Nephron progenitor cell (in vitro differentiated cells): ENCODE measurements around the gene ZMYM2.

Experiments used
- DNase-seq: peaks from one replicate; pipeline ENCODE4 v3.0.0; 2021
- H3K27ac Mint-ChIP-seq: 2 replicates; pipeline ENCODE4 v1.8.0; 2021; ENCODE audit warnings: mild to moderate bottlenecking, moderate library complexity, mixed read lengths
- H3K27me3 Mint-ChIP-seq: 2 replicates; pipeline ENCODE4 v1.8.0; 2021; ENCODE audit warnings: mild to moderate bottlenecking, low read depth, mixed read lengths; ENCODE audit not compliant: poor library complexity
- H3K36me3 Mint-ChIP-seq: 2 replicates; pipeline ENCODE4 v1.8.0; 2021; ENCODE audit warnings: low read depth, mixed read lengths
- H3K4me1 Mint-ChIP-seq: 2 replicates; pipeline ENCODE4 v1.8.0; 2021; ENCODE audit warnings: mixed read lengths
- H3K4me3 Mint-ChIP-seq: 2 replicates; pipeline ENCODE4 v1.8.0; 2021; ENCODE audit warnings: mild to moderate bottlenecking, moderate library complexity, mixed read lengths
- H3K9me3 Mint-ChIP-seq: 2 replicates; pipeline ENCODE4 v1.8.0; 2021; ENCODE audit warnings: mild to moderate bottlenecking, moderate library complexity, mixed read lengths
- TF ChIP-seq, protein P1 (sequence below): fragments of 200-600 bp; sonication (generic); IDR thresholded peaks from 2 replicates; pipeline ENCODE4 v1.5.0; 2021; ENCODE audit warnings: antibody characterized with exemption

Gene ZMYM2

DNA sequence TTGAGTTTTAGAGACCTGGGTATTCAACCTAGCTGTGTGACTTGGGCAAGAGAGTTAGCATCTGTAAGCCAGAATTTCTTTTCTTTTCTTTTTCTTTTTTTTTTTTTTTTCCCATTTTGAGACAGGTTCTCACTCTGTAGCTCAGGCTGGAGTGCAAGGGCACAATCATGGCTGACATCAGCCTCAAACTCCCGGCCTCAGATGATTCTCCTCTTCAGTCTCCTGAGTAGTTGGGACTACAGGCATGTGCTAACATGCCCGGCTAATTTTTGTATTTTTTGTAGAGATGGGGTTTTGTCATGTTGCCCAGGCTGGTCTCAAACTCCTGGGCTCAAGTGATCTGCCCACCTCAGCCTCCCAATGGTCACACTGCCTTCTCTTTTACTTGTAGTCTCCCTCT is 33.0 kb downstream of the ZMYM2 start:
- peak overlapping the region; percentile 90 for H3K27ac Mint-ChIP-seq
- TF ChIP-seq, protein P1, sequence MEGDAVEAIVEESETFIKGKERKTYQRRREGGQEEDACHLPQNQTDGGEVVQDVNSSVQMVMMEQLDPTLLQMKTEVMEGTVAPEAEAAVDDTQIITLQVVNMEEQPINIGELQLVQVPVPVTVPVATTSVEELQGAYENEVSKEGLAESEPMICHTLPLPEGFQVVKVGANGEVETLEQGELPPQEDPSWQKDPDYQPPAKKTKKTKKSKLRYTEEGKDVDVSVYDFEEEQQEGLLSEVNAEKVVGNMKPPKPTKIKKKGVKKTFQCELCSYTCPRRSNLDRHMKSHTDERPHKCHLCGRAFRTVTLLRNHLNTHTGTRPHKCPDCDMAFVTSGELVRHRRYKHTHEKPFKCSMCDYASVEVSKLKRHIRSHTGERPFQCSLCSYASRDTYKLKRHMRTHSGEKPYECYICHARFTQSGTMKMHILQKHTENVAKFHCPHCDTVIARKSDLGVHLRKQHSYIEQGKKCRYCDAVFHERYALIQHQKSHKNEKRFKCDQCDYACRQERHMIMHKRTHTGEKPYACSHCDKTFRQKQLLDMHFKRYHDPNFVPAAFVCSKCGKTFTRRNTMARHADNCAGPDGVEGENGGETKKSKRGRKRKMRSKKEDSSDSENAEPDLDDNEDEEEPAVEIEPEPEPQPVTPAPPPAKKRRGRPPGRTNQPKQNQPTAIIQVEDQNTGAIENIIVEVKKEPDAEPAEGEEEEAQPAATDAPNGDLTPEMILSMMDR = no peak
- DNase-seq = no peak
- H3K9me3 Mint-ChIP-seq = peaks cover under 1% of the 10 kb centered on the region
- H3K27me3 Mint-ChIP-seq = no peaks in the 10 kb centered on the region
- H3K4me1 Mint-ChIP-seq = peaks cover 13% of the 10 kb centered on the region
- no peak overlapping the region for H3K4me3 Mint-ChIP-seq
- H3K36me3 Mint-ChIP-seq = peaks cover 72% of the 10 kb centered on the region

DNA sequence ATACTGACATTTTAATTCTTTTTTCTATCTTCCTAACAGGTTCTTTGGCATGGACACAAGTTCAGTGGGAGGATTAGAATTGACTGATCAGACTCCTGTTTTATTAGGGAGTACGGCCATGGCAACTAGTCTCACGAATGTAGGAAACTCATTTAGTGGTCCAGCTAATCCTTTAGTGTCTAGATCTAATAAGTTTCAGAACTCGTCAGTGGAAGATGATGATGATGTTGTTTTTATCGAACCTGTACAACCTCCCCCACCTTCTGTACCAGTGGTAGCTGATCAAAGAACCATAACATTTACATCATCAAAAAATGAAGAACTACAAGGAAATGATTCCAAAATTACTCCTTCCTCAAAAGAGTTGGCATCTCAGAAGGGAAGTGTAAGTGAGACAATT is 34.5 kb downstream of the ZMYM2 start:
- TF ChIP-seq, protein P1 = no peak
- DNase-seq = no peak
- Mint-ChIP-seq H3K4me1 (peaks cover 13% of the 10 kb centered on the region), H3K4me3 (no peak overlapping the region), H3K36me3 (peaks cover 79% of the 10 kb centered on the region), H3K27me3 (no peaks in the 10 kb centered on the region), H3K9me3 (peaks cover 5% of the 10 kb centered on the region), H3K27ac (no peak overlapping the region)

DNA sequence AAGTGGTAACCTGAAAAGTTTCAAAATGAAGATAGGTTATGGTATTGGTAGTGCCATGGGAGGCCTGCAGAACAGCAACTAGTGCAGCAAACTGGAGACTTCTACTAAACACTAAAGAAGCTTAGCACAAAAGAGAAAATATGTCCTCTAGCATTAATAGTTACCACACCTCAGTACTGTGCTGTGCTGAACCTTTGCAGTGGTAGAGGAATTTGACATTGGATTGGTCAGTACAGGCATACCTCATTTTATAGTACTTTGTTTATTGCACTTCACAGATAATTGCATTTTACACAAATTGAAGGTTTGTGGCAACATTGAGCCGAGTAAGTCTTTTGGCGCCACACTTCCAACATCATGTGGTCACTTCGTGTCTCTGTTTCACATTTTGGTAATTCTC is 40.4 kb downstream of the ZMYM2 start:
- H3K27ac Mint-ChIP-seq = peak overlapping the region; percentile 16

DNA sequence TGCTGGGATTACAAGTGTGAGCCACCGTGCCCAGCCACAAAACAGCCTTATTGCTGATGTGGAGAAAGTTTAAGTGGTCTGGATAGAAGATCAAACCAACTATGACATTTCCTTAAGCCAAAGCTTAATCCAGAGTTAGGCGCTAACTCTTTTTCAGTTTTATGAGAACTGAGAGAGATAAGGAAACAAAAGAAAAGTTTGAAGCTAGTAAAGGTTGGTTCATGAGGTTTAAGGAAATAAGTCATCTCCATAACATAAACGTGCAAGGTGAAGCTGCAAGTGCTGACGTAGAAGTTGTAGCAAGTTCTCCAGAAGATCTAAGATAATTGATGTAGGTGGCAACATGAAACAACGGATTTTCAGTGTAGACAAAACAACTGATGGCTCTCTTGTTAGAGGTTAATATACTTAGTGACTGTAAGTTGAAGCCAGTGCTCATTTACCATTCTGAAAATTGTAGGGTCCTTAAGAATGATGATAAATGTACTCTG is 41.6 kb downstream of the ZMYM2 start:
- Mint-ChIP-seq H3K4me3 (no peak overlapping the region), H3K4me1 (no peaks in the 10 kb centered on the region), H3K36me3 (peaks cover 75% of the 10 kb centered on the region), H3K27me3 (no peaks in the 10 kb centered on the region), H3K27ac (peak overlapping the region; percentile 4), H3K9me3 (peaks cover 5% of the 10 kb centered on the region)
- no peak for DNase-seq
- TF ChIP-seq, protein P1 = no peak

More for the DNA sequence above, 40.4 kb downstream of the ZMYM2 start:
- Mint-ChIP-seq H3K4me3 (no peak overlapping the region), H3K36me3 (peaks cover 78% of the 10 kb centered on the region), H3K27me3 (no peaks in the 10 kb centered on the region), H3K4me1 (no peaks in the 10 kb centered on the region), H3K9me3 (peaks cover 5% of the 10 kb centered on the region)
- no peak for DNase-seq
- TF ChIP-seq, protein P1 = no peak

DNA sequence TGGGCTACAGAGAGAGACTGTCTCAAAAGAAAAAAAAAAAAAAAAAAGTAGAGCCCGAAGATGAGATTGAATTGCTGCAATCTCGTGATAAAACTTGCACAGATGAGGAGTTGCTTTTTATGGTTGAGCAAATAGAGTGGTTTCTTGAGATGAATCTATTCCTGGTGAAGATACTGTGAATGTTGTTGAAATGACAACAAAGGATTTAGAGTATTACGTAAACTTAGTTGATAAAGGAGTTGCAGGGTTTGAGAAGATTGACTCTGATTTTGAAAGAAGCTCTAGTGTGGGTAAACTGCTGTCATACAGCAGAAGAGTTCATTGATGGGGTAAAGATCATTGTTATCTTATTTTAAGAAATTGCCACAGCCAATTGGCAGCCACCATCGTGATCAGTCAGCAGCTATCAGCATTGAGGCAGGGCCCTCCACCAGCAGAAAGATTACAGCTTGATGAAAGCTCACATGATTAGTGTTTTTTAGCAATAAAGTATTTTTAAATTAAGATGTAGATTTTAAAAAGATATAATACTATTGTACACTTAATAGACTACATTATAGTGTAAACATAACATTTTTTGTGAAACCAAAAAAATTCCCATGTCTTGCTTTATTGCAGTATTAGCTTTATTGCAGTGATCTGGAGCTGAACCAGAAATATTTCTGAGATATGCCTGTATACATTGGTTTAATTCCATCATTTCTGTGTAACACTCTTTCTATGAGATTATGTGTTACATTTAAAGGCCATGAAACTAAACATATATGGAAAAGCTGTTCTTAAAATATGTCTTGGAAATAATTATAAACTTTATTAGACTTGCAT is 43.1 kb downstream of the ZMYM2 start:
- H3K4me3 Mint-ChIP-seq = no peak overlapping the region
- TF ChIP-seq, protein P1 = no peak
- no peak for DNase-seq
- no peaks in the 10 kb centered on the region for H3K27me3 Mint-ChIP-seq
- H3K36me3 Mint-ChIP-seq = peaks cover 76% of the 10 kb centered on the region
- peaks cover 4% of the 10 kb centered on the region for H3K9me3 Mint-ChIP-seq
- H3K4me1 Mint-ChIP-seq = no peaks in the 10 kb centered on the region
- H3K27ac Mint-ChIP-seq = no peak overlapping the region

DNA sequence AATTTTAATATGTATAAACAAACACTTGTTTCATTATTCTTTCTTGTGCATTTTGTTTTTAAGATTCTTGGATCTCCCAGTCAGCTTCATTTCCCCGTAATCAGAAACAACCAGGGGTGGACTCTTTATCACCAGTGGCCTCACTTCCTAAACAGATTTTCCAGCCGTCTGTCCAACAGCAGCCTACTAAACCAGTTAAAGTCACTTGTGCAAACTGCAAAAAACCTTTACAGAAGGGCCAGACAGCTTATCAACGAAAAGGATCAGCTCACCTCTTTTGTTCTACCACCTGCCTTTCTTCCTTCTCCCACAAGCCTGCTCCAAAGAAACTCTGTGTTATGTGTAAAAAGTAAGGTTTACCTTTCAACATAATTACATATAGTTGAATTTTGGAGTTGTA is 44.3 kb downstream of the ZMYM2 start:
- Mint-ChIP-seq H3K27me3 (no peaks in the 10 kb centered on the region), H3K27ac (peak overlapping the region; percentile 29), H3K9me3 (peaks cover 4% of the 10 kb centered on the region), H3K36me3 (peaks cover 76% of the 10 kb centered on the region), H3K4me3 (no peak overlapping the region), H3K4me1 (no peaks in the 10 kb centered on the region)
- TF ChIP-seq, protein P1 = no peak
- DNase-seq = no peak
